ENCODE measurements around the gene LCE1C.

Gene LCE1C

DNA sequence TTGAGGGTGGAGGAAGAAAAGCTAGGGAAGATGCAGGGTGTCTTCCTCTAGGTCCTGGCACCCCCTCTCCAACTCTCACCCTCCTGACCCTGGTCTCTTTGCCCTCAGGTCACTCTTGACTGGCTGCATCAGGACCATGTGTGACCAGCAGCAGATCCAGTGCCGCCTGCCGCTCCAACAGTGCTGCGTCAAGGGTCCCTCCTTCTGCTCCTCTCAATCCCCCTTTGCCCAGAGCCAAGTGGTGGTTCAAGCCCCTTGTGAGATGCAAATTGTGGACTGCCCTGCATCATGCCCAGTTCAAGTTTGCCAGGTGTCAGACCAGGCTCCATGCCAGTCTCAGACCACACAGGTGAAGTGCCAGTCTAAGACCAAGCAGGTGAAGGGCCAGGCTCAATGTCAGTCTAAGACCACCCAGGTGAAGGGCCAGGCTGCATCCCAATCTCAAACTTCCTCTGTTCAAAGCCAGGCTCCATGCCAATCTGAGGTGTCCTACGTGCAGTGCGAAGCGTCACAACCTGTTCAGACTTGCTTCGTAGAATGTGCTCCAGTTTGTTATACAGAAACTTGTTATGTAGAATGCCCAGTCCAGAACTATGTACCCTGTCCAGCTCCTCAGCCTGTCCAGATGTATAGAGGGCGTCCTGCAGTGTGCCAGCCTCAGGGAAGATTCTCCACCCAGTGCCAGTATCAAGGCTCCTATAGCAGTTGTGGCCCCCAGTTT is 46.8 kb downstream of the LCE1C start:
- DNase-seq: no peak

DNA sequence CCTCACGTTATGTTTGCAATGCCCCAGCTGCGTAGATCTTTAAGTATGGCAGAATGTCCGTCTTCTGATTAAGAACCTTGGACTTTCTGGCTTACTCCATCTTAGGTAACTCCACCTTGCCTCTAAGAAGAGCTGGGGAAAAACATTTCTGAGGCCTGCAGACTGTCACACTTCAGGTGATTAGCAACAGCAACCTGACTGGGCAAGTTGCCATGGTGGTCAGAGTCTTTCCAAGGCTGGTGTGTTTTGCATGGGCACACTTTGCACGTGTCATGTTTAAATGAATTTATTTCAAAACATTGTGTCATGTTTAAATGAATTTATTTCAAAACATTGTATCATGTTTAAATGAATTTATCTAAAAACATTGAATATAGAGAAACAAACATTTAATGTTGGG is 47.8 kb downstream of the LCE1C start:
- DNase-seq: no peak

DNA sequence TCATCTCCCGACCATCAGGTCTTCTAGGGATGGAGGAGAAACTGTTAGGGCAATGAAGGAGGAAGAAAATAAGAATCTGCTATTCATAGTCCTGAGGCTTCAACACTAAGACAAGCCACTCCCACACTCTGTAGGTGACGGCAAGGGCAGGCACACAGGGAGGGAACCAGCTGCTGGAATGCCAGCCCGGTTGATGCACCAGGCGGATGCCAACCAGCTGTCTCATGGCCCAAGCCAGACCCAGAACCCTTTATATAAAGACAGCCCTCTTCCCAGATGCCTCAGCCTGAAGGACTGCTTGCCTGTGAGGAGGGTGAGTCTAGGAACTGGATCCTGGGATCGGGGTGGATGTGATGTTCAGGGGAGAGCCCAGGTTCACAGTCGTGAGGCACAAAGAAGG is 48.7 kb downstream of the LCE1C start, which contains the start of gene KPRP:
TSS of gene KPRP (plus strand) at position 279 of the 400 bp plus-strand sequence. CDS start 1,564 bp downstream, outside the sequence.
- no peak for DNase-seq

DNA sequence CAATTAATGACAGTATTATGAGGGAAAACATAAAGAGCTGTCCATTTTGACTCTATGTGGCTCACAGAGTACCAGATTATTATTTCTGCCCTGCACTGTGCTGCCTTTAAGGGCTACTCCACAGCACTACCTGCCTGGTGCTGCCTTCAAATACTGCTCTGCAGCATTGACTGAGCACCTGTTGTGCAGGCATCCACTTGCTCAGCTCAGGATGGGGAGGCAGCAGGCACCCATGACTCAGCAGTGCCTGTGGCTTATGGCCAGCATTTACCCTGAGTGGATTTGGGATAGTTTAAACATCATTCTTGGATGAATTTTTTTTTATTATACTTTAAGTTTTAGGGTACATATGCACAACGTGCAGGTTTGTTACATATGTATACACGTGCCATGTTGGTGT is 49.6 kb downstream of the LCE1C start:
- DNase-seq: no peak

Measured in bone marrow (tissue), 2 donors.